H1 (cell line): ENCODE results near the gene RAET1G. TPM values are rescaled to one million over a fixed set of nuclear protein-coding genes. Genes with fewer than 3 reads are reported as not detected.

Source experiments
- CTCF ChIA-PET: fragments of 300-600 bp; sonication (Branson Sonifier 250); formaldehyde crosslinking; loops from one replicate; lab custom pipeline; 2021; ENCODE audit not compliant: partially characterized antibody; lab: Charles Lee
- POLR2A ChIA-PET: fragments of 300-600 bp; sonication (Branson Sonifier 250); formaldehyde crosslinking; loops from one replicate; lab custom pipeline; 2021; ENCODE audit warnings: inconsistent platforms; ENCODE audit not compliant: partially characterized antibody; lab: Charles Lee
- DNase-seq, 2 experiments: peaks; one replicate each; pipeline versions ENCODE4 v3.0.0 to v3.0.0-alpha.2; 2010 to 2022; ENCODE audit warnings: low spot score in 2 of 2, low read depth in 1 of 2, mixed read lengths in 1 of 2
- FAIRE-seq: peaks from 2 replicates; lab custom pipeline; 2011; peaks lifted over from hg19 to GRCh38; lab: Jason Lieb, UNC
- H2AFZ ChIP-seq: 2 replicates; pipeline ENCODE4 v1.8.1; 2012; ENCODE audit warnings: low read length, inconsistent platforms
- H2AK5ac ChIP-seq: 2 replicates; pipeline ENCODE4 v1.6.1; 2013; ENCODE audit warnings: low read depth, low read length
- H2BK120ac ChIP-seq: replicated peaks from 2 replicates; pipeline ENCODE3; 2013; ENCODE audit warnings: low read depth, low read length, inconsistent platforms
- H2BK12ac ChIP-seq: 2 replicates; pipeline ENCODE4 v1.6.1; 2013; ENCODE audit warnings: low read depth, low read length
- H2BK15ac ChIP-seq: 2 replicates; pipeline ENCODE4 v1.6.1; 2013; ENCODE audit warnings: low read length
- H2BK20ac ChIP-seq: 2 replicates; pipeline ENCODE4 v1.6.1; 2013; ENCODE audit warnings: low read length
- H2BK5ac ChIP-seq: 2 replicates; pipeline ENCODE4 v1.6.1; 2013; ENCODE audit warnings: low read depth, low read length
- H3K14ac ChIP-seq: 2 replicates; pipeline ENCODE4 v1.6.1; 2013; ENCODE audit warnings: inconsistent platforms; ENCODE audit not compliant: insufficient read length
- H3K18ac ChIP-seq: 2 replicates; pipeline ENCODE4 v1.6.1; 2013; ENCODE audit warnings: low read length; ENCODE audit errors: extremely low read depth
- H3K23ac ChIP-seq: 2 replicates; pipeline ENCODE4 v1.6.1; 2013; ENCODE audit warnings: inconsistent platforms; ENCODE audit not compliant: insufficient read length
- H3K23me2 ChIP-seq: 2 replicates; pipeline ENCODE4 v1.6.1; 2013; ENCODE audit warnings: low read depth, low read length
- H3K27ac ChIP-seq: 2 replicates; pipeline ENCODE4 v1.6.1; 2011; ENCODE audit warnings: low read depth, low read length, inconsistent platforms
- H3K27me3 ChIP-seq, 4 experiments: replicated peaks in 1 of 4; 1 replicate in 1 of 4; 2 replicates in 3 of 4; pipeline versions ENCODE4 v1.6.1 to v1.8.1; 2011 to 2013; ENCODE audit warnings: low read length in 3 of 4, mild to moderate bottlenecking in 3 of 4, inconsistent platforms in 2 of 4, mixed read lengths in 2 of 4, moderate library complexity in 1 of 4; ENCODE audit not compliant: control insufficient read depth in 3 of 4, insufficient read depth in 3 of 4; ENCODE audit errors: extremely low read depth in 1 of 4
- H3K36me3 ChIP-seq, 4 experiments: 2 replicates each; pipeline versions ENCODE4 v1.6.1 to v1.8.1; 2011 to 2013; ENCODE audit warnings: mild to moderate bottlenecking in 4 of 4, low read length in 3 of 4, moderate library complexity in 2 of 4, control low read depth in 1 of 4, inconsistent platforms in 1 of 4; ENCODE audit not compliant: insufficient read depth in 4 of 4, control insufficient read depth in 2 of 4
- H3K4ac ChIP-seq: replicated peaks from 2 replicates; pipeline ENCODE3; 2013; ENCODE audit warnings: low read length, low read depth, mixed read lengths, inconsistent platforms; ENCODE audit not compliant: insufficient read length
- H3K4me1 ChIP-seq, 4 experiments: replicated peaks in 1 of 4; 1 replicate in 1 of 4; 2 replicates in 3 of 4; pipeline versions ENCODE4 v1.6.1 to v1.8.1; 2011 to 2013; ENCODE audit warnings: low read length in 3 of 4, inconsistent platforms in 2 of 4, mixed read lengths in 1 of 4; ENCODE audit not compliant: insufficient read depth in 4 of 4, control insufficient read depth in 3 of 4
- H3K4me2 ChIP-seq, 2 experiments: 2 replicates each; pipeline versions ENCODE4 v1.6.1 to v1.8.1; 2011 to 2013; ENCODE audit warnings: low read depth in 2 of 2, low read length in 2 of 2, control low read depth in 1 of 2, inconsistent platforms in 1 of 2, mild to moderate bottlenecking in 1 of 2; ENCODE audit not compliant: insufficient read depth in 1 of 2
- H3K4me3 ChIP-seq, 4 experiments: fragments of 200-600, 300-600 bp in 1 of 4; sonication (generic), shearing (Covaris generic), sonication (Bioruptor Twin) in 1 of 4; 2 replicates each; pipeline versions ENCODE4 v1.5.1 to v1.8.1; 2011 to 2016; ENCODE audit warnings: low read length in 4 of 4, low read depth in 3 of 4, control low read depth in 2 of 4, inconsistent platforms in 2 of 4, mild to moderate bottlenecking in 2 of 4, mixed read lengths in 1 of 4, moderate library complexity in 1 of 4; ENCODE audit not compliant: insufficient read depth in 2 of 4; ENCODE audit errors: extremely low read depth in 1 of 4
- H3K56ac ChIP-seq: replicated peaks from 2 replicates; pipeline ENCODE3; 2013; ENCODE audit warnings: low read depth, mild to moderate bottlenecking, mixed read lengths, low read length, inconsistent platforms; ENCODE audit not compliant: insufficient read length
- H3K79me1 ChIP-seq: 2 replicates; pipeline ENCODE4 v1.6.1; 2013; ENCODE audit warnings: low read depth, low read length, control low read depth
- H3K79me2 ChIP-seq, 2 experiments: 2 replicates each; pipeline versions ENCODE4 v1.6.1 to v1.8.1; 2012 to 2013; ENCODE audit warnings: low read length in 2 of 2, mild to moderate bottlenecking in 2 of 2, inconsistent platforms in 1 of 2; ENCODE audit not compliant: insufficient read depth in 2 of 2, control insufficient read depth in 1 of 2
- H3K9ac ChIP-seq, 4 experiments: replicated peaks in 1 of 4; 1 replicate in 1 of 4; 2 replicates in 3 of 4; pipeline versions ENCODE4 v1.6.1 to v1.8.1; 2011 to 2013; ENCODE audit warnings: low read depth in 3 of 4, low read length in 3 of 4, control low read depth in 2 of 4, mild to moderate bottlenecking in 2 of 4, moderate library complexity in 2 of 4, inconsistent platforms in 1 of 4; ENCODE audit errors: extremely low read depth in 1 of 4
- H3K9me3 ChIP-seq, 2 experiments: 2 replicates each; pipeline versions ENCODE4 v1.6.1 to v1.8.1; 2012 to 2013; ENCODE audit warnings: mild to moderate bottlenecking in 2 of 2, moderate library complexity in 2 of 2, control low read depth in 1 of 2, inconsistent platforms in 1 of 2, low read depth in 1 of 2, low read length in 1 of 2, mixed read lengths in 1 of 2; ENCODE audit not compliant: insufficient read depth in 2 of 2
- H4K20me1 ChIP-seq, 2 experiments: replicated peaks in 1 of 2; 2 replicates each; pipeline versions ENCODE3 to v1.8.1; 2011 to 2013; ENCODE audit warnings: inconsistent platforms in 2 of 2, low read length in 2 of 2, mild to moderate bottlenecking in 1 of 2; ENCODE audit not compliant: insufficient read depth in 2 of 2, control insufficient read depth in 1 of 2
- H4K5ac ChIP-seq: 2 replicates; pipeline ENCODE4 v1.6.1; 2013; ENCODE audit warnings: low read length, low read depth, mixed read lengths, inconsistent platforms; ENCODE audit not compliant: insufficient read length
- H4K8ac ChIP-seq: 2 replicates; pipeline ENCODE4 v1.8.0; 2013; ENCODE audit warnings: mild to moderate bottlenecking, moderate library complexity, low read length, inconsistent platforms; ENCODE audit not compliant: insufficient read depth; ENCODE audit errors: extremely low read depth
- H4K91ac ChIP-seq: replicated peaks from 2 replicates; pipeline ENCODE3; 2013; ENCODE audit warnings: low read length, mixed read lengths, inconsistent platforms; ENCODE audit not compliant: insufficient read length
- BCL11A ChIP-seq, 2 experiments: IDR thresholded peaks; one replicate each; pipeline ENCODE4 v1.6.1; 2011; ENCODE audit warnings: low read depth in 2 of 2, low read length in 2 of 2, mild to moderate bottlenecking in 2 of 2
- JUND ChIP-seq: IDR thresholded peaks from 2 replicates; pipeline ENCODE4 v1.6.1; 2011; ENCODE audit warnings: mild to moderate bottlenecking, improper control_type of control experiment, low read length
- RAD21 ChIP-seq, 2 experiments: IDR thresholded peaks in 1 of 2; conservative IDR thresholded peaks in 1 of 2; 2 replicates each; pipeline ENCODE4 v1.6.1; 2011; ENCODE audit warnings: low read depth in 2 of 2, low read length in 2 of 2, improper control_type of control experiment in 1 of 2, inconsistent platforms in 1 of 2, mild to moderate bottlenecking in 1 of 2, moderate library complexity in 1 of 2
- RFX5 ChIP-seq: IDR thresholded peaks from 2 replicates; pipeline ENCODE4 v1.6.1; 2011; ENCODE audit warnings: low read depth, low read length, improper control_type of control experiment, borderline replicate concordance
- SP1 ChIP-seq: IDR thresholded peaks from 2 replicates; pipeline ENCODE4 v1.6.1; 2011; ENCODE audit warnings: low read depth, low read length
- WGBS, 2 experiments: shearing (Covaris generic) in 1 of 2; methylation state at CpG; one replicate each; pipeline versions ENCODE4 v1.1.6 to v1.1.7; 2013 to 2015; ENCODE audit warnings: low lambda C conversion rate in 2 of 2, mixed read lengths in 2 of 2, inconsistent platforms in 1 of 2, low coverage in 1 of 2, missing lambda C conversion rate in 1 of 2; ENCODE audit not compliant: insufficient replicate concordance in 2 of 2, insufficient coverage in 1 of 2, insufficient read length in 1 of 2; ENCODE audit errors: extremely low coverage in 1 of 2, missing lambda C conversion rate in 1 of 2; 5-methylcytosine and 5-hydroxymethylcytosine counted together
- polyA plus RNA-seq, 7 experiments: library from polyadenylated mRNA; depleted of rRNA in 3 of 7; stranded (reverse) in 5 of 7; unstranded in 2 of 7; fragments of >200 nt in 5 of 7; fragments of 200-250 nt in 2 of 7; gene quantifications; 1 replicate in 5 of 7; 2 replicates in 1 of 7; 4 replicates in 1 of 7; pipeline versions ENCODE4 v1.2.1 to v1.2.3, GENCODE V29; 2011 to 2013; ENCODE audit warnings: missing spikeins in 2 of 7, mixed read lengths in 2 of 7
- total RNA-seq: library from RNA; stranded (reverse); fragmentation: NEBNext Ultra II Directional; extraction: Animal tissue kit (Norgen Biotek cat#: 25700); gene quantifications from 2 replicates; pipeline ENCODE4 v1.2.1, GENCODE V29; 2021

RAET1G gene
- total and polyA plus RNA-seq, 2 of the 8 experiments (the other 6 are each of a cell fraction or from before 2014, with no cell fraction given), result 0.08 TPM; not detected in 1

- CTCF ChIA-PET, result interaction anchor here (1.1 to 1.7 kb wide), 2 partner anchors 16 to 28 kb away, joined by 3 read pairs; no protein-coding TSS in a partner anchor
- Histone ChIP-seq H3K4ac (no peak overlapping the region), H3K23me2 (peaks cover 2% of the 10 kb centered on the region; the same call in 1 of the 2 replicates), H4K8ac (no peak overlapping the region; the same call in 1 of the 2 replicates), H2BK5ac (no peak overlapping the region), H2AFZ (no peak overlapping the region), H2AK5ac (no peak overlapping the region), H3K27ac (no peak overlapping the region), H3K9me3 (no peaks in the 10 kb centered on the region), H2BK20ac (no peak overlapping the region), H3K56ac (no peak overlapping the region), H4K91ac (no peak overlapping the region), H3K9ac (no peak overlapping the region), H3K79me2 (no peaks in the 10 kb centered on the region), H3K18ac (no peak overlapping the region), H3K23ac (no peak overlapping the region), H3K79me1 (no peaks in the 10 kb centered on the region), H3K4me3 (no peak overlapping the region), H2BK120ac (no peak overlapping the region), H3K27me3 (peaks cover 22 to 40% (median 36%) of the 10 kb centered on the region in 4 experiments), H2BK15ac (no peak overlapping the region), H3K14ac (no peak overlapping the region), H3K4me1 (no peaks in the 10 kb centered on the region; a peak in 1 of 7 replicates), H3K36me3 (no peaks in the 10 kb centered on the region), H4K20me1 (peaks cover 0 to 3% of the 10 kb centered on the region in 2 experiments), H2BK12ac (no peak overlapping the region), H4K5ac (no peak overlapping the region), H3K4me2 (no peak overlapping the region)
- no peak for FAIRE-seq
- POLR2A ChIA-PET, result no interaction called here
- no peak for DNase-seq
- WGBS, 2 experiments, result 73% methylated on average over 5 of the region's 5 CpGs; no CpG with 5 or more reads in 1 of the 2 experiments
- TF ChIP-seq SP1 (no peak), BCL11A (IDR thresholded peaks at IDR 0.05; ENCODE audit: low read depth in 2 of 2, low read length in 2 of 2) (no peak), JUND (no peak), RFX5 (no peak), RAD21 (IDR thresholded peaks at IDR 0.05 in 1 of 2, conservative IDR thresholded peaks at IDR 0.05 in 1 of 2; ENCODE audit: low read depth in 2 of 2, low read length in 2 of 2) (no peak)
These were observed 10.1 kb upstream of the RAET1G start for GRCh38 chr6:149933036-149933435.
